Smooth muscle cell (in vitro differentiated cells): ENCODE measurements around the gene CDH26. TPM values are rescaled to one million over a fixed set of nuclear protein-coding genes. Genes with fewer than 3 reads are reported as not detected.

ENCODE experiments used
- DNase-seq: peaks from one replicate; lab custom pipeline; 2025; ENCODE audit not compliant: unreplicated experiment; lab: John Stamatoyannopoulos, UW
- H2AFZ ChIP-seq: fragments of 200-600 bp; sonication (generic); 2 replicates; pipeline ENCODE4 v1.6.0; 2016; ENCODE audit warnings: antibody characterized with exemption, low read depth, mild to moderate bottlenecking
- H3F3A ChIP-seq: fragments of 200-600 bp; sonication (generic); 2 replicates; pipeline ENCODE4 v1.6.0; 2017; ENCODE audit warnings: antibody characterized with exemption, low read depth
- H3K27ac ChIP-seq: fragments of 200-600 bp; sonication (generic); 2 replicates; pipeline ENCODE4 v1.5.1; 2016; ENCODE audit warnings: low read depth, mild to moderate bottlenecking
- H3K27me3 ChIP-seq: fragments of 200-600 bp; sonication (generic); 2 replicates; pipeline ENCODE4 v1.6.1; 2016; ENCODE audit warnings: low read depth, mild to moderate bottlenecking
- H3K36me3 ChIP-seq: fragments of 200-600 bp; sonication (generic); 2 replicates; pipeline ENCODE4 v1.5.1; 2016; ENCODE audit warnings: low read depth
- H3K4me1 ChIP-seq: fragments of 200-600 bp; sonication (generic); 2 replicates; pipeline ENCODE4 v1.5.1; 2016; ENCODE audit warnings: low read depth
- H3K4me2 ChIP-seq: fragments of 200-600 bp; sonication (generic); 2 replicates; pipeline ENCODE4 v1.6.0; 2016; ENCODE audit warnings: mild to moderate bottlenecking
- H3K4me3 ChIP-seq: fragments of 200-600 bp; sonication (generic); 2 replicates; pipeline ENCODE4 v1.5.1; 2016; ENCODE audit warnings: mild to moderate bottlenecking
- H3K79me2 ChIP-seq: fragments of 200-600 bp; sonication (generic); 2 replicates; pipeline ENCODE4 v1.6.0; 2016; ENCODE audit warnings: low read depth, mild to moderate bottlenecking
- H3K9ac ChIP-seq: fragments of 200-600 bp; sonication (generic); 2 replicates; pipeline ENCODE4 v1.6.0; 2016; ENCODE audit warnings: low read depth
- H3K9me3 ChIP-seq: fragments of 200-600 bp; sonication (generic); replicated peaks from 2 replicates; pipeline ENCODE4 v1.5.1; 2016; ENCODE audit warnings: low read depth
- H4K20me1 ChIP-seq: fragments of 200-600 bp; sonication (generic); 2 replicates; pipeline ENCODE4 v1.6.0; 2016; ENCODE audit warnings: low read depth
- WGBS: methylation state at CpG from one replicate; pipeline ENCODE4 v1.1.7; 2016; ENCODE audit warnings: low lambda C conversion rate; 5-methylcytosine and 5-hydroxymethylcytosine counted together
- polyA plus RNA-seq: library from polyadenylated mRNA; unstranded; fragments of >200 nt; fragmentation: Nextera tagmentation; extraction: Ambion mirVana; gene quantifications from 2 replicates; pipeline ENCODE4 v1.2.1, GENCODE V29; 2016
- total RNA-seq: library from RNA; depleted of rRNA; stranded (reverse); fragments of >200 nt; gene quantifications from 2 replicates; pipeline ENCODE4 v1.2.3, GENCODE V29; 2014
- TF ChIP-seq, protein P1 (sequence below): fragments of 200-600 bp; sonication (generic); IDR thresholded peaks from 2 replicates; pipeline ENCODE4 v1.5.1; 2017; ENCODE audit warnings: borderline replicate concordance, mild to moderate bottlenecking, antibody characterized with exemption; ENCODE audit not compliant: insufficient read depth, poor library complexity, severe bottlenecking

The CDH26 gene
- total and polyA plus RNA-seq, 2 experiments from 2014 or later: 0.18 to 1.2 TPM

- H3F3A ChIP-seq: no peaks in the 10 kb centered on the region
- no peak overlapping the region for H3K4me2 ChIP-seq
- no peaks in the 10 kb centered on the region for H3K9me3 ChIP-seq
- no peaks in the 10 kb centered on the region for H3K27me3 ChIP-seq
- no peak overlapping the region for H3K4me3 ChIP-seq
- TF ChIP-seq, protein P1, sequence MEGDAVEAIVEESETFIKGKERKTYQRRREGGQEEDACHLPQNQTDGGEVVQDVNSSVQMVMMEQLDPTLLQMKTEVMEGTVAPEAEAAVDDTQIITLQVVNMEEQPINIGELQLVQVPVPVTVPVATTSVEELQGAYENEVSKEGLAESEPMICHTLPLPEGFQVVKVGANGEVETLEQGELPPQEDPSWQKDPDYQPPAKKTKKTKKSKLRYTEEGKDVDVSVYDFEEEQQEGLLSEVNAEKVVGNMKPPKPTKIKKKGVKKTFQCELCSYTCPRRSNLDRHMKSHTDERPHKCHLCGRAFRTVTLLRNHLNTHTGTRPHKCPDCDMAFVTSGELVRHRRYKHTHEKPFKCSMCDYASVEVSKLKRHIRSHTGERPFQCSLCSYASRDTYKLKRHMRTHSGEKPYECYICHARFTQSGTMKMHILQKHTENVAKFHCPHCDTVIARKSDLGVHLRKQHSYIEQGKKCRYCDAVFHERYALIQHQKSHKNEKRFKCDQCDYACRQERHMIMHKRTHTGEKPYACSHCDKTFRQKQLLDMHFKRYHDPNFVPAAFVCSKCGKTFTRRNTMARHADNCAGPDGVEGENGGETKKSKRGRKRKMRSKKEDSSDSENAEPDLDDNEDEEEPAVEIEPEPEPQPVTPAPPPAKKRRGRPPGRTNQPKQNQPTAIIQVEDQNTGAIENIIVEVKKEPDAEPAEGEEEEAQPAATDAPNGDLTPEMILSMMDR: no peak
- no peaks in the 10 kb centered on the region for H3K36me3 ChIP-seq
- H3K79me2 ChIP-seq: no peaks in the 10 kb centered on the region
- no peak overlapping the region for H2AFZ ChIP-seq
- no peaks in the 10 kb centered on the region for H3K4me1 ChIP-seq
- no peak overlapping the region for H3K27ac ChIP-seq
- H4K20me1 ChIP-seq: no peaks in the 10 kb centered on the region
- 89% methylated on average over 2 of the region's 2 CpGs for WGBS
- no peak for DNase-seq
- H3K9ac ChIP-seq: no peak overlapping the region
These were observed 39.7 kb downstream of the CDH26 start for GRCh38 chr20:59997896-59998295.

DNA sequence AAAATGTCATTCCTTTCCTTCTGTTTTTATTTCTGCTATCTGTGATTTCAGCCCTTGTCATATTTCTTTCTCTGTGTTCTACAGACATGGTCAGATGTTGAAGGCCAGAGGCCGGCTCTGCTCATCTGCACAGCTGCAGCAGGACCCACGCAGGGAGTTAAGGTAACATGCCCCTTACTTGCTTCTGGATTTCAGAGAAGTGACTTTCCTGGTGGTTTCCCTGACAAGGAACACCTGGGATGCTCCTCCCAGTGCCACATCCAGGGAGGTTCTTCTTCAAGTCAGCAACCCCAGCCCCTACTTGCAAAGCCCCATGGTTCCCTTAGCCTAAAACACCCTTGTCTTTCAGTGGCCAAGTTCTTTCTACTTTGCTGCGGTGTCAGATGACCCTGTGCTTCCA is 41.3 kb downstream of the CDH26 start:
- no peak overlapping the region for H3K27ac ChIP-seq
- no peak overlapping the region for H3K9ac ChIP-seq
- H3F3A ChIP-seq: no peaks in the 10 kb centered on the region
- H3K4me3 ChIP-seq: no peak overlapping the region
- no peaks in the 10 kb centered on the region for H3K9me3 ChIP-seq
- WGBS: 91% methylated on average over 3 of the region's 3 CpGs
- no peaks in the 10 kb centered on the region for H3K36me3 ChIP-seq
- H2AFZ ChIP-seq: no peak overlapping the region
- TF ChIP-seq, protein P1: no peak
- H3K4me2 ChIP-seq: no peak overlapping the region
- H3K4me1 ChIP-seq: no peaks in the 10 kb centered on the region
- no peaks in the 10 kb centered on the region for H4K20me1 ChIP-seq
- no peak for DNase-seq
- no peaks in the 10 kb centered on the region for H3K27me3 ChIP-seq
- H3K79me2 ChIP-seq: no peaks in the 10 kb centered on the region

GRCh38 chr20:60000271-60001042 is 42.2 kb downstream of the CDH26 start:
- Histone ChIP-seq H3K9ac (no peak overlapping the region), H3K27ac (no peak overlapping the region), H3F3A (no peaks in the 10 kb centered on the region), H3K9me3 (no peaks in the 10 kb centered on the region), H3K4me2 (no peak overlapping the region), H3K27me3 (no peaks in the 10 kb centered on the region), H3K4me3 (no peak overlapping the region), H3K79me2 (no peaks in the 10 kb centered on the region), H4K20me1 (no peaks in the 10 kb centered on the region), H2AFZ (no peak overlapping the region), H3K36me3 (no peaks in the 10 kb centered on the region), H3K4me1 (no peaks in the 10 kb centered on the region)
- TF ChIP-seq, protein P1: no peak
- WGBS: 88% methylated on average over 8 of the region's 8 CpGs
- DNase-seq: no peak

DNA sequence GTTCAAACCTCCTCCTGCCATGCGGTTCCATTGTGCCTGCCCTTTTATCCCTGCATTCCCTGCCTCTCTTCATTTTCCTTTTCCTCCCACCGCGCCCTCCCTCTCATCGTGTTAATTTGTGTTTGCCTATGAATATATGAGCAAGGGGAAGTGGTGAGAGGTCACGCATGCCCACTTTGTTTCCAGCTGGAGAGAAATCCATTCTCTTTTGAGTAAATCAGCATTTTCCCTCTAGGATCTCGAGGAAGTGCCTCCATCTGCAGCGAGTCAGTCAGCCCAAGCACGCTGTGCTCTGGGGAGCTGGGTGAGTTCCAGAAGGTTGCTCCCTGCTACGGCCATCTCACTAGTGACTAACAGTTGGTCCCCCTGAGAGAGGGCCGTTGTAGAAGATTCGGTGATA is 42.9 kb downstream of the CDH26 start:
- Histone ChIP-seq H3K4me1 (no peaks in the 10 kb centered on the region), H3K27ac (no peak overlapping the region), H3K9ac (no peak overlapping the region), H3K27me3 (no peaks in the 10 kb centered on the region), H3K36me3 (no peaks in the 10 kb centered on the region), H3K79me2 (no peaks in the 10 kb centered on the region), H2AFZ (no peak overlapping the region), H3K4me2 (no peak overlapping the region), H3K9me3 (no peaks in the 10 kb centered on the region), H3F3A (no peaks in the 10 kb centered on the region), H4K20me1 (no peaks in the 10 kb centered on the region), H3K4me3 (no peak overlapping the region)
- DNase-seq: no peak
- TF ChIP-seq, protein P1: no peak
- 83% methylated on average over 11 of the region's 11 CpGs for WGBS
